Astrocyte of the cerebellum (primary cell): ENCODE results near the gene PELO.
A peak's percentile ranks its signal among the peaks of the same experiment; 100 is the strongest.

Source experiments
- DNase-seq: peaks from one replicate; pipeline ENCODE4 v3.0.0-alpha.2; 2011; ENCODE audit warnings: low read depth
- H3K4me3 ChIP-seq: 2 replicates; pipeline ENCODE4 v1.5.1; 2011; ENCODE audit warnings: mild to moderate bottlenecking, low read depth, low read length, moderate library complexity
- CTCF ChIP-seq: IDR thresholded peaks from 2 replicates; pipeline ENCODE4 v1.5.1; 2012; ENCODE audit warnings: low read length, low read depth, moderate library complexity, mild to moderate bottlenecking; ENCODE audit errors: missing control alignments
- in situ Hi-C: cut with HindIII; loops from 2 replicates; pipeline ENCODE4 v1.10.0; 2017; ENCODE audit warnings: low sequenced_read_pairs

Gene PELO

GRCh38 chr5:52778781-52779180, 8.9 kb upstream of the PELO start:
- in situ Hi-C loops = loop anchor here (10.0 kb wide), 1 partner anchor 74 kb away; no protein-coding TSS in a partner anchor
- no peak for TF ChIP-seq CTCF
- no peak overlapping the region for H3K4me3 ChIP-seq
- DNase-seq = no peak

- H3K4me3 ChIP-seq = no peak overlapping the region
- no peak for TF ChIP-seq CTCF
- DNase-seq = no peak
- in situ Hi-C loops = loop anchor here (10.0 kb wide), 1 partner anchor 74 kb away; no protein-coding TSS in a partner anchor
Observed at GRCh38 chr5:52779213-52779612, 8.5 kb upstream of the PELO start.

GRCh38 chr5:52783226-52783959, 4.3 kb upstream of the PELO start:
- no peak for TF ChIP-seq CTCF

GRCh38 chr5:52784737-52785136, 3.0 kb upstream of the PELO start:
- no peak for DNase-seq
- no peak overlapping the region for H3K4me3 ChIP-seq
- no peak for TF ChIP-seq CTCF
- in situ Hi-C loops = no loop called here

More at GRCh38 chr5:52783226-52783959, 4.3 kb upstream of the PELO start:
- H3K4me3 ChIP-seq = no peak overlapping the region
- in situ Hi-C loops = no loop called here
- DNase-seq = no peak

GRCh38 chr5:52786391-52786790, 1.3 kb upstream of the PELO start:
- no peak for DNase-seq
- in situ Hi-C loops = no loop called here

GRCh38 chr5:52786949-52787599, 642 bp upstream of the PELO start:
- DNase-seq = no peak
- TF ChIP-seq CTCF = peak; percentile 29
- in situ Hi-C loops = no loop called here
- H3K4me3 ChIP-seq = peak overlapping the region; percentile 62

More at GRCh38 chr5:52786391-52786790, 1.3 kb upstream of the PELO start:
- TF ChIP-seq CTCF = no peak
- no peak overlapping the region for H3K4me3 ChIP-seq
